Caki2 (cell line): ENCODE data around the gene DDAH1. TPM values are rescaled to one million over a fixed set of nuclear protein-coding genes. Genes with fewer than 3 reads are reported as not detected.
A peak's percentile ranks its signal among the peaks of the same experiment; 100 is the strongest.

ENCODE experiments used
- DNase-seq: peaks from one replicate; pipeline ENCODE4 v3.0.0-alpha.2; 2015; ENCODE audit warnings: low read depth
- in situ Hi-C: cut with HindIII; loops from 2 replicates; pipeline ENCODE4 v1.10.0; 2016; ENCODE audit warnings: low sequenced_read_pairs, low pct_unique_long_range_greater_than_20kb, mixed read lengths
- total RNA-seq: library from RNA; depleted of rRNA; stranded (reverse); fragments of >200 nt; shearing (Covaris generic); gene quantifications from 2 replicates; pipeline ENCODE4 v1.2.3, GENCODE V29; 2014; ENCODE audit warnings: low replicate concordance

Gene DDAH1
- total RNA-seq, 1 experiment from 2014 or later, result 16.9 TPM

- in situ Hi-C loops, result no loop called here
- DNase-seq, result no peak
Measured at GRCh38 chr1:85411567-85412305, 53.2 kb downstream of the DDAH1 start.

GRCh38 chr1:85409516-85409915 is 55.4 kb downstream of the DDAH1 start:
- no peak for DNase-seq
- in situ Hi-C loops, result no loop called here

GRCh38 chr1:85407746-85408377 is 57.1 kb downstream of the DDAH1 start:
- no peak for DNase-seq
- in situ Hi-C loops, result no loop called here

- peak; percentile 71 for DNase-seq
- in situ Hi-C loops, result no loop called here
Measured at GRCh38 chr1:85406887-85407533, 57.9 kb downstream of the DDAH1 start.

GRCh38 chr1:85406081-85406480 is 58.9 kb downstream of the DDAH1 start:
- no peak for DNase-seq
- in situ Hi-C loops, result no loop called here

- no peak for DNase-seq
- in situ Hi-C loops, result no loop called here
Measured at GRCh38 chr1:85404408-85404807, 60.6 kb downstream of the DDAH1 start.

GRCh38 chr1:85398391-85399064 is 66.4 kb downstream of the DDAH1 start:
- in situ Hi-C loops, result no loop called here
- peak; percentile 28 for DNase-seq

- DNase-seq, result no peak
- in situ Hi-C loops, result no loop called here
Measured at GRCh38 chr1:85397490-85398032, 67.4 kb downstream of the DDAH1 start.

- in situ Hi-C loops, result no loop called here
Measured at GRCh38 chr1:85396194-85396593, 68.8 kb downstream of the DDAH1 start.

GRCh38 chr1:85394130-85394529 is 70.8 kb downstream of the DDAH1 start:
- no peak for DNase-seq
- in situ Hi-C loops, result no loop called here

More at GRCh38 chr1:85396194-85396593, 68.8 kb downstream of the DDAH1 start:
- DNase-seq, result no peak

- in situ Hi-C loops, result no loop called here
- DNase-seq, result no peak
Measured at GRCh38 chr1:85393490-85393889, 71.5 kb downstream of the DDAH1 start.

- in situ Hi-C loops, result no loop called here
- no peak for DNase-seq
Measured at GRCh38 chr1:85388416-85388815, 76.5 kb downstream of the DDAH1 start.

- in situ Hi-C loops, result no loop called here
Measured at GRCh38 chr1:85387781-85388180, 77.2 kb downstream of the DDAH1 start.

GRCh38 chr1:85386068-85386722 is 78.8 kb downstream of the DDAH1 start:
- in situ Hi-C loops, result no loop called here
- no peak for DNase-seq

More at GRCh38 chr1:85387781-85388180, 77.2 kb downstream of the DDAH1 start:
- DNase-seq, result no peak

- in situ Hi-C loops, result no loop called here
- DNase-seq, result no peak
Measured at GRCh38 chr1:85379203-85380136, 85.5 kb downstream of the DDAH1 start.

GRCh38 chr1:85378534-85378933 is 86.4 kb downstream of the DDAH1 start:
- DNase-seq, result no peak
- in situ Hi-C loops, result no loop called here

GRCh38 chr1:85376356-85376755 is 88.6 kb downstream of the DDAH1 start:
- DNase-seq, result no peak
- in situ Hi-C loops, result no loop called here
